GM12878 (cell line): ENCODE measurements around the gene TNFRSF11A. TPM values are rescaled to one million over a fixed set of nuclear protein-coding genes. Genes with fewer than 3 reads are reported as not detected.

Experiments
- ATAC-seq: fragments of 200-7000 bp; cut with Tn5 transposase; 3 replicates; pipeline ENCODE4 v1.9.1; 2020; ENCODE audit warnings: mild to moderate bottlenecking, moderate library complexity
- BruUV-seq: library from RNA; stranded (reverse); fragments of 400-500 nt; replicated peaks from 2 replicates; lab custom pipeline; 2021; lab: Mats Ljungman, UMichigan
- CTCF ChIA-PET: fragments of 300-600 bp; sonication (Branson Sonifier 250); formaldehyde crosslinking; extraction: SDS; loops from one replicate; lab custom pipeline; 2021; ENCODE audit warnings: inconsistent platforms; lab: Yijun Ruan, JAX
- POLR2A ChIA-PET: fragments of 350-600 bp; formaldehyde crosslinking; extraction: SDS; loops from one replicate; lab custom pipeline; 2021; ENCODE audit warnings: inconsistent platforms; lab: Charles Lee
- RAD21 ChIA-PET: fragments of 300-600 bp; sonication (Branson Sonifier 250); formaldehyde crosslinking; loops from one replicate; lab custom pipeline; 2023; ENCODE audit warnings: antibody characterized with exemption; ENCODE audit not compliant: unreplicated experiment; lab: Charles Lee
- SMC1A ChIA-PET: fragments of 300-600 bp; sonication (Branson Sonifier 250); formaldehyde crosslinking; loops from one replicate; lab custom pipeline; 2023; ENCODE audit not compliant: unreplicated experiment, uncharacterized antibody; lab: Charles Lee
- DNase-seq: peaks from one replicate; pipeline ENCODE4 v3.0.0-alpha.2; 2011; ENCODE audit warnings: low read depth, low spot score
- FAIRE-seq: peaks from 3 replicates; lab custom pipeline; 2011; peaks lifted over from hg19 to GRCh38; lab: Jason Lieb, UNC
- H2AFZ ChIP-seq: 2 replicates; pipeline ENCODE4 v1.6.0; 2011; ENCODE audit warnings: low read depth, low read length, control low read depth; ENCODE audit not compliant: control insufficient read depth
- H3K27ac ChIP-seq: 2 replicates; pipeline ENCODE4 v1.5.1; 2011; ENCODE audit warnings: control low read depth; ENCODE audit not compliant: control insufficient read depth, insufficient read depth
- H3K27me3 ChIP-seq, 2 experiments: replicated peaks in 1 of 2; 2 replicates each; pipeline versions ENCODE4 v1.6.0 to v1.6.1; 2011; ENCODE audit warnings: low read length in 1 of 2; ENCODE audit not compliant: control insufficient read depth in 2 of 2, insufficient read depth in 2 of 2
- H3K36me3 ChIP-seq, 2 experiments: 2 replicates each; pipeline ENCODE4 v1.5.1; 2011; ENCODE audit warnings: low read length in 1 of 2; ENCODE audit not compliant: control insufficient read depth in 2 of 2, insufficient read depth in 2 of 2
- H3K4me1 ChIP-seq: 2 replicates; pipeline ENCODE4 v1.6.1; 2011; ENCODE audit warnings: mild to moderate bottlenecking, low read length, moderate library complexity, mixed read lengths; ENCODE audit not compliant: control insufficient read depth, insufficient read depth
- H3K4me2 ChIP-seq: 2 replicates; pipeline ENCODE4 v1.6.0; 2011; ENCODE audit warnings: control low read depth; ENCODE audit not compliant: control insufficient read depth, insufficient read depth
- H3K4me3 ChIP-seq: fragments of 200-600 bp; sonication (generic); 2 replicates; pipeline ENCODE4 v1.5.1; 2016
- H3K79me2 ChIP-seq: 2 replicates; pipeline ENCODE4 v1.6.0; 2011; ENCODE audit warnings: low read length; ENCODE audit not compliant: control insufficient read depth, insufficient read depth
- H3K9ac ChIP-seq: 2 replicates; pipeline ENCODE4 v1.8.0; 2011; ENCODE audit warnings: low read length, control low read depth, mixed read lengths; ENCODE audit not compliant: control insufficient read depth, insufficient read depth
- H3K9me3 ChIP-seq: replicated peaks from 3 replicates; pipeline ENCODE4 v1.5.1; 2011; ENCODE audit warnings: mild to moderate bottlenecking, low read length; ENCODE audit not compliant: control insufficient read depth, insufficient read depth
- H4K20me1 ChIP-seq: 2 replicates; pipeline ENCODE4 v1.6.0; 2011; ENCODE audit not compliant: control insufficient read depth, insufficient read depth
- BMI1 ChIP-seq: fragments of 450-650 bp; IDR thresholded peaks from 2 replicates; pipeline ENCODE4 v1.6.1; 2016; ENCODE audit warnings: mild to moderate bottlenecking, moderate library complexity, borderline replicate concordance
- HDGF ChIP-seq: fragments of 450-650 bp; IDR thresholded peaks from 2 replicates; pipeline ENCODE4 v1.6.1; 2016; ENCODE audit warnings: antibody characterized with exemption
- IKZF2 ChIP-seq, 2 experiments: fragments of 450-650 bp; IDR thresholded peaks; 2 replicates each; pipeline ENCODE4 v1.6.1; 2017; ENCODE audit warnings: mild to moderate bottlenecking in 2 of 2, moderate library complexity in 2 of 2
- MTA2 ChIP-seq: fragments of 450-650 bp; IDR thresholded peaks from 2 replicates; pipeline ENCODE4 v1.6.1; 2016; ENCODE audit warnings: low read depth, mild to moderate bottlenecking, moderate library complexity
- PAX5 ChIP-seq: IDR thresholded peaks from 2 replicates; pipeline ENCODE4 v1.6.1; 2011; ENCODE audit warnings: low read depth, low read length, borderline replicate concordance
- PBX3 ChIP-seq: IDR thresholded peaks from 2 replicates; pipeline ENCODE4 v1.6.1; 2011; ENCODE audit warnings: mild to moderate bottlenecking, low read depth, low read length, moderate library complexity; ENCODE audit not compliant: insufficient replicate concordance
- SMC3 ChIP-seq: IDR thresholded peaks from 2 replicates; pipeline ENCODE4 v1.6.1; 2011; ENCODE audit warnings: low read length, improper control_type of control experiment, borderline replicate concordance
- TCF3 ChIP-seq: IDR thresholded peaks from 2 replicates; pipeline ENCODE4 v1.6.1; 2012; ENCODE audit warnings: low read depth, mild to moderate bottlenecking, low read length, borderline replicate concordance; ENCODE audit not compliant: insufficient read depth
- WGBS: methylation state at CpG from one replicate; pipeline ENCODE4 v1.1.6; 2016; ENCODE audit warnings: low lambda C conversion rate; ENCODE audit not compliant: insufficient replicate concordance, insufficient coverage; ENCODE audit errors: missing lambda C conversion rate; 5-methylcytosine and 5-hydroxymethylcytosine counted together
- in situ Hi-C: fragments of 300-500 bp; cut with MboI; formaldehyde crosslinking; loops from 9 replicates; pipeline ENCODE4 v1.14.3; 2018; ENCODE audit warnings: mixed read lengths
- intact Hi-C: fragments of 100-400 bp; cut with micrococcal nuclease; formaldehyde crosslinking; loops from one replicate; pipeline ENCODE4 v1.14.2; 2022; ENCODE audit not compliant: unreplicated experiment
- polyA plus RNA-seq, 11 experiments: library from polyadenylated mRNA; depleted of rRNA in 4 of 11; unstranded in 6 of 11; stranded (reverse) in 5 of 11; fragments of >200 nt; fragmentation: Nextera tagmentation in 4 of 11; fragmentation: Illumina TruSeq in 1 of 11; extraction: Ambion mirVana in 4 of 11; extraction: Trizol in 1 of 11; gene quantifications; 1 replicate in 1 of 11; 2 replicates in 10 of 11; pipeline versions ENCODE4 v1.2.1 to v1.2.3, GENCODE V29; 2011 to 2016; ENCODE audit warnings: inconsistent platforms in 2 of 11, missing spikeins in 2 of 11, low read depth in 1 of 11
- total RNA-seq, 4 experiments: library from RNA; depleted of rRNA in 3 of 4; stranded (reverse); fragments of >200 nt in 3 of 4; fragmentation: Illumina TruSeq in 1 of 4; extraction: Trizol in 1 of 4; gene quantifications; 2 replicates each; pipeline versions ENCODE4 v1.2.1 to v1.2.3, GENCODE V29; 2013 to 2021
- TF ChIP-seq, protein P1 (sequence below): fragments of 450-650 bp; IDR thresholded peaks from 2 replicates; pipeline ENCODE4 v1.6.1; 2017; ENCODE audit warnings: mild to moderate bottlenecking, low read depth, inconsistent platforms; ENCODE audit not compliant: poor library complexity, severe bottlenecking
- TF ChIP-seq, protein P2 (sequence below): IDR thresholded peaks from 2 replicates; pipeline ENCODE4 v1.6.1; 2012; ENCODE audit warnings: low read length, inconsistent platforms
- TF ChIP-seq, protein P3 (sequence below): fragments of 450-650 bp; IDR thresholded peaks from 2 replicates; pipeline ENCODE4 v1.6.1; 2017; ENCODE audit warnings: mild to moderate bottlenecking
- TF ChIP-seq, protein P4 (sequence below): fragments of 150-350 bp; IDR thresholded peaks from 2 replicates; pipeline ENCODE4 v1.6.1; 2014; ENCODE audit warnings: mild to moderate bottlenecking, low read depth, low read length

Gene TNFRSF11A
- total and polyA plus RNA-seq, 10 of the 15 experiments (the other 5 are each of a cell fraction or from before 2014, with no cell fraction given), result 0.07 to 4.0 (median 0.23) TPM

GRCh38 chr18:62343316-62343715 is 18.2 kb downstream of the TNFRSF11A start (continued):
- TF ChIP-seq PBX3, result no peak
- no peak for TF ChIP-seq IKZF2 (IDR thresholded peaks at IDR 0.05)

- BruUV-seq, result no TSS peak
- Histone ChIP-seq H3K79me2 (no peaks in the 10 kb centered on the region), H3K9me3 (no peaks in the 10 kb centered on the region), H3K27ac (no peak overlapping the region), H2AFZ (no peak overlapping the region), H3K36me3 (no peaks in the 10 kb centered on the region), H3K4me2 (no peak overlapping the region), H3K4me3 (no peak overlapping the region), H3K27me3 (no peaks in the 10 kb centered on the region), H3K4me1 (no peaks in the 10 kb centered on the region), H3K9ac (no peak overlapping the region), H4K20me1 (no peaks in the 10 kb centered on the region)
- in situ Hi-C loops, result no loop called here
- intact Hi-C loops, result no loop called here
- ATAC-seq (peak; percentile 64), FAIRE-seq (no peak), DNase-seq (no peak)
- ChIA-PET RAD21 (no interaction called here), POLR2A (no interaction called here), SMC1A (interaction anchor here (1.2 to 1.4 kb wide), 3 partner anchors 13 to 14 kb away, joined by 3 read pairs; no protein-coding TSS in a partner anchor), CTCF (interaction anchor here (0.8 to 1.6 kb wide), 4 partner anchors 16 to 80 kb away, joined by 3 to 5 read pairs (median 3); no protein-coding TSS in a partner anchor)
- WGBS, result 81% methylated on average over 2 of the region's 2 CpGs
- TF ChIP-seq, protein P1, sequence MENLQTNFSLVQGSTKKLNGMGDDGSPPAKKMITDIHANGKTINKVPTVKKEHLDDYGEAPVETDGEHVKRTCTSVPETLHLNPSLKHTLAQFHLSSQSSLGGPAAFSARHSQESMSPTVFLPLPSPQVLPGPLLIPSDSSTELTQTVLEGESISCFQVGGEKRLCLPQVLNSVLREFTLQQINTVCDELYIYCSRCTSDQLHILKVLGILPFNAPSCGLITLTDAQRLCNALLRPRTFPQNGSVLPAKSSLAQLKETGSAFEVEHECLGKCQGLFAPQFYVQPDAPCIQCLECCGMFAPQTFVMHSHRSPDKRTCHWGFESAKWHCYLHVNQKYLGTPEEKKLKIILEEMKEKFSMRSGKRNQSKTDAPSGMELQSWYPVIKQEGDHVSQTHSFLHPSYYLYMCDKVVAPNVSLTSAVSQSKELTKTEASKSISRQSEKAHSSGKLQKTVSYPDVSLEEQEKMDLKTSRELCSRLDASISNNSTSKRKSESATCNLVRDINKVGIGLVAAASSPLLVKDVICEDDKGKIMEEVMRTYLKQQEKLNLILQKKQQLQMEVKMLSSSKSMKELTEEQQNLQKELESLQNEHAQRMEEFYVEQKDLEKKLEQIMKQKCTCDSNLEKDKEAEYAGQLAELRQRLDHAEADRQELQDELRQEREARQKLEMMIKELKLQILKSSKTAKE, result no peak
- TF ChIP-seq SMC3 (no peak), PAX5 (no peak), TCF3 (no peak), MTA2 (no peak), BMI1 (no peak), HDGF (no peak)
- TF ChIP-seq, protein P2, sequence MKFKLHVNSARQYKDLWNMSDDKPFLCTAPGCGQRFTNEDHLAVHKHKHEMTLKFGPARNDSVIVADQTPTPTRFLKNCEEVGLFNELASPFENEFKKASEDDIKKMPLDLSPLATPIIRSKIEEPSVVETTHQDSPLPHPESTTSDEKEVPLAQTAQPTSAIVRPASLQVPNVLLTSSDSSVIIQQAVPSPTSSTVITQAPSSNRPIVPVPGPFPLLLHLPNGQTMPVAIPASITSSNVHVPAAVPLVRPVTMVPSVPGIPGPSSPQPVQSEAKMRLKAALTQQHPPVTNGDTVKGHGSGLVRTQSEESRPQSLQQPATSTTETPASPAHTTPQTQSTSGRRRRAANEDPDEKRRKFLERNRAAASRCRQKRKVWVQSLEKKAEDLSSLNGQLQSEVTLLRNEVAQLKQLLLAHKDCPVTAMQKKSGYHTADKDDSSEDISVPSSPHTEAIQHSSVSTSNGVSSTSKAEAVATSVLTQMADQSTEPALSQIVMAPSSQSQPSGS, result no peak
- TF ChIP-seq, protein P3, sequence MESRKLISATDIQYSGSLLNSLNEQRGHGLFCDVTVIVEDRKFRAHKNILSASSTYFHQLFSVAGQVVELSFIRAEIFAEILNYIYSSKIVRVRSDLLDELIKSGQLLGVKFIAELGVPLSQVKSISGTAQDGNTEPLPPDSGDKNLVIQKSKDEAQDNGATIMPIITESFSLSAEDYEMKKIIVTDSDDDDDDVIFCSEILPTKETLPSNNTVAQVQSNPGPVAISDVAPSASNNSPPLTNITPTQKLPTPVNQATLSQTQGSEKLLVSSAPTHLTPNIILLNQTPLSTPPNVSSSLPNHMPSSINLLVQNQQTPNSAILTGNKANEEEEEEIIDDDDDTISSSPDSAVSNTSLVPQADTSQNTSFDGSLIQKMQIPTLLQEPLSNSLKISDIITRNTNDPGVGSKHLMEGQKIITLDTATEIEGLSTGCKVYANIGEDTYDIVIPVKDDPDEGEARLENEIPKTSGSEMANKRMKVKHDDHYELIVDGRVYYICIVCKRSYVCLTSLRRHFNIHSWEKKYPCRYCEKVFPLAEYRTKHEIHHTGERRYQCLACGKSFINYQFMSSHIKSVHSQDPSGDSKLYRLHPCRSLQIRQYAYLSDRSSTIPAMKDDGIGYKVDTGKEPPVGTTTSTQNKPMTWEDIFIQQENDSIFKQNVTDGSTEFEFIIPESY, result no peak
- TF ChIP-seq, protein P4, sequence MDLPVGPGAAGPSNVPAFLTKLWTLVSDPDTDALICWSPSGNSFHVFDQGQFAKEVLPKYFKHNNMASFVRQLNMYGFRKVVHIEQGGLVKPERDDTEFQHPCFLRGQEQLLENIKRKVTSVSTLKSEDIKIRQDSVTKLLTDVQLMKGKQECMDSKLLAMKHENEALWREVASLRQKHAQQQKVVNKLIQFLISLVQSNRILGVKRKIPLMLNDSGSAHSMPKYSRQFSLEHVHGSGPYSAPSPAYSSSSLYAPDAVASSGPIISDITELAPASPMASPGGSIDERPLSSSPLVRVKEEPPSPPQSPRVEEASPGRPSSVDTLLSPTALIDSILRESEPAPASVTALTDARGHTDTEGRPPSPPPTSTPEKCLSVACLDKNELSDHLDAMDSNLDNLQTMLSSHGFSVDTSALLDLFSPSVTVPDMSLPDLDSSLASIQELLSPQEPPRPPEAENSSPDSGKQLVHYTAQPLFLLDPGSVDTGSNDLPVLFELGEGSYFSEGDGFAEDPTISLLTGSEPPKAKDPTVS, result no peak
Observed at GRCh38 chr18:62345909-62346308, 20.8 kb downstream of the TNFRSF11A start.
